HG03108 (cell line): ENCODE data around the gene CHST3.
"Not testable (repeated sequence)": the region's sequence is repeated elsewhere in the genome, so short reads cannot be mapped to it uniquely, and the experiment has no call there.

Experiments
- ATAC-seq: cut with Tn5 transposase; IDR thresholded peaks from one replicate; pipeline ENCODE4 v1.9.1; 2021; ENCODE audit warnings: moderate library complexity; ENCODE audit not compliant: unreplicated experiment

Gene CHST3

DNA sequence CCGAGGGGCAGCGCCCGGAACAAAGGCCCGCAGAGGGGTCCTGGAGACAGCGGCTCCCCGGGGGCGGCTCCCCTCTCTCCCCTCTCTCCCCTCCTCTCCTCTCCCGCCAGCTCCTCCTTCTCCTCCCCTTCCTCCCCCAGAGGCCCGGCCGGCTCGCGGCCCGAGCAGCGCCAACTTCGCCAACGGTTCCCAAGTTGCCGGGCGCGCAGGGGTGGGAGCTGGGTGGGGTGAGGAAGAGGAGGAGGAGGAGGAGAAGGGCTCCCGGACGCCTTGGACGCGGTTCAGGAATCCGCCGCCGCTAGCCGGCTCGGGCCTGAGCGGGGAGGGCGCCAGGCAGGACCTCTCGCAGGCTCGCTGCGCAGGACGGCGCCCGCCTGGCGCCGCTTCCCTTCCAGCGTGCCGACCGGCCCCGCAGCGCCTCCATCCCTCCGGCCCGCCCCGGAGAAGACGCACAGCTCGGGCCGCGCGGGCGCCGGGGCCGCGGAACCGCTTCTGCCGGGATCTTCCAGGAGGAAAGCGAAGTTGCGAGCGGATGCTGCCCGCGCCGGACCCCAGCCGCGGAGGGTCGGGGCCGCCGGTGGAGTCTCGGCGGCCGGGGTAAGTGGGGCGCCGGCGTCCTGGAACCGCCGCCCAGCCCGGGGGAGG, at the start of gene CHST3:
TSS of gene CHST3 (plus strand) at position 298 of the 645 bp plus-strand sequence. CDS start 41,448 bp downstream, outside the sequence.
- ATAC-seq, result no peak

- no peak for ATAC-seq
Measured at GRCh38 chr10:71916827-71917226, 47.4 kb upstream of the CHST3 start.

DNA sequence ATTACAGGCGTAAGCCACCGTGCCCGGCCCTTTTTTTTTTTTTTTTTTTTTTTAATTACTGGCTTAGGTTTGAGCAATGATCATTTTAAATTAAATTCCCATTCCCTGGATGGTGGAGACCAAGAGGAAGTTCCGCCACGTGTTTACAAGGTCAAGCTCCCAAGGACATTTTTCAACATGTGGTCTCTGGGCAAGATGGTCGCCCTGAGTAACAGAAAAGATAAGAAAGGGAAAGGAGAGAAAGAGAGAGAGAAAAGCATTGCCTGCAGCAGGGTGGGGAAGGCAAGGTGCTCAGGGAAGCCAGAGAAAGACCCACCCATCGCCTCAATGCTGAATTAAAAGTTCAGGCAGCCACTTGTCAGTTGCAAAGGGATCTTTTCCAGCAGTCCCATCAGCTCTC, 45.2 kb upstream of the CHST3 start:
- no peak for ATAC-seq

- ATAC-seq, result not testable (repeated sequence)
Measured at GRCh38 chr10:71919956-71920539, 44.1 kb upstream of the CHST3 start.

GRCh38 chr10:71920540-71921323, 43.5 kb upstream of the CHST3 start:
- ATAC-seq, result no peak

DNA sequence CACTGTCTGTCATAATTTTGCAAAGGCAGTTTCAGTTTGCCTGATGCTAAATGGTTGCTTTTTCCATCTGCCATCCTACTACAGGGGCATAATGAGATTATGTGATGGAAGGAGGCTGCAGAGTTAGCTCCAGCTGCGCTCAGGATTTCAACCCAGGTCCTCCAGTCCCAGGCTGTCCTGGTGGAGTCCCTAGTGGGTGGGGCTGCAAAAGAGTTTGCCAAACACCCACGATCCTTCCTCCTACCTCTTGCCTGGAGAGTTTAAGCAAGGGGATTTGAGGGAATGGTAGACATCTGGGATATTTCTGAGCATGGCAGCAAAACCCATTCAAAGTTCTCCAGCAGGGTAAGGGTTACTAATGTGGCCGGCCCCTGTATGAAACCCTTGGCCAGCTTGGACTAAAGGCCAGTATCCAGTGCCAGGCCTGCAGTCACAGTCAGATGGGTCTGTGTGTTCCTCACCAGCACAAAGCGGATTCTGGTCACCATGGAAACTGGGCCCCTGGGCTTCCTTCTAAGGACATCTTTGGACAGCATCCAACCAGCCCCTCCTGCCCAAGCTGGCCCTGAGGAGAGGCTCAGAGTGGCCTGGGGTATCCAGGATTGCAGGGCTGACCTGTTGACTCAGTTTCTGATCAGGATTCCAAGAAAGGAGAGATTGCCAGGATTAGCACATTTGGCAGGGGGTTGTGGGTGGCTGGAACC, 42.7 kb upstream of the CHST3 start:
- ATAC-seq, result no peak

DNA sequence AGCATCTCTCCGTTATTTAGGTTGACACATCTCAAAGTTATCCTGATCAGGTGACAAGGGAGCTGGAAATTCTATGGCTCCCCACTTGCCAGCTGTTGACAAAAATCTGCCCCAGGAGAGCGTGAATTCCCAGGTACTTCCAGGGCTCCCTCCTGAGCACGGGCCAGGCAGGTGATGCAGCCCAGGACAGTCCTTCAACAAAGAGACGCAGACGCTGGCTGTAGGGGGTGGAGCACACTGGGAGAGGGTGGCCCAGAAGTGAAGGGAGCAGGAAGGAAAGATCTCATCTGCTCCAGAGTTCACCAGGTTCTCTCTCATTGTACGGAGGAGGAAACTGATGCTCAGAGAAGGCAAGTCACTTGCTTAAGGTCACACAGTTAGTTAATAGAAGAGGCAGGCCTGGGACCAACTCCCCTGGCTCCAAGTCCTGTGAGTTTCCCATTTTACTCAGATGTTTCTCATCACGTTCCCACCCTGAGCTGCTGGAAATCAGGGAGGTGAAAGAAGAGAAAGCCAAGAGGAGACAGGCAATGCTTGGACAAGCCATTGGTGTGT, 41.0 kb upstream of the CHST3 start:
- no peak for ATAC-seq

GRCh38 chr10:71924771-71925170, 39.4 kb upstream of the CHST3 start:
- ATAC-seq, result no peak

DNA sequence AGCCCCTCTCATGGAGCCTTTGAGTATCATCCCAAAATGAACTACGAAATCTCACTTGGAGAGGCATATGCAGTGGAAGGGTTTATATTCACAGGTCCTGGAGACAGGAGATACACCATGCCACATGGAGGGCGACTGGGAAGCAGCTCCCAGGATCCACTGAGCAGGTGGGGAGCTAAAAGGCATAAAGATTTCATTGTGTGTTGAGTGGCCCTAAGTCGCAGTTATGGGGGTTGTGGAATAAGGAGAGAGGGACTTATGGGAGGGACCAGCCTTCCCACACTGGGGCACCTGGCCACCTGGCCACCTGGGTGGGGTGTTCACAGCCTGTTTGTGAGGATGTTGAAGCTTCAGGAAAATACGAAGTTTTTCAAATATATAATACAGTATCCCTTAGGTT, 37.0 kb upstream of the CHST3 start:
- no peak for ATAC-seq

GRCh38 chr10:71927776-71928592, 36.2 kb upstream of the CHST3 start:
- no peak for ATAC-seq

DNA sequence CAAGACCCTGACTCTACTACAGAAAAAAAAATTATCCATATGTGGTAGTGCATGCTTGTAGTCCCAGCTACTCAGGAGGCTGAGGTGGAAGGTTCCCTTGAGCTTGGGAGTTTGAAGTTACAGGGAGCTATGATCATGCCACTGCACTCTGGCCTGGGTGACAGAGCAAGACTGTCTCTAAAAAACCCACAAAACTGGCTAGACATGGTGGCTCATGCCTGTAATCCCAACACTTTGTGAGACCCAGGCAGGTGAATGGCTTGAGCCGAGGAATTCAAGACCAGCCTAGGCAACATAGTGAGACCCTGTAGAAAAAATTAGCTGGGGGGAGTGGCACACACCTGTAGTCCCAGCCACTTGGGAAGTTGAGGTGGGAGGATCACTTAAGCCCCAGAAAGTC, 32.9 kb upstream of the CHST3 start:
- no peak for ATAC-seq

- ATAC-seq, result no peak
Measured at GRCh38 chr10:71933651-71934050, 30.5 kb upstream of the CHST3 start.

GRCh38 chr10:71938211-71938610, 26.0 kb upstream of the CHST3 start:
- no peak for ATAC-seq

GRCh38 chr10:71939304-71939703, 24.9 kb upstream of the CHST3 start:
- ATAC-seq, result no peak

DNA sequence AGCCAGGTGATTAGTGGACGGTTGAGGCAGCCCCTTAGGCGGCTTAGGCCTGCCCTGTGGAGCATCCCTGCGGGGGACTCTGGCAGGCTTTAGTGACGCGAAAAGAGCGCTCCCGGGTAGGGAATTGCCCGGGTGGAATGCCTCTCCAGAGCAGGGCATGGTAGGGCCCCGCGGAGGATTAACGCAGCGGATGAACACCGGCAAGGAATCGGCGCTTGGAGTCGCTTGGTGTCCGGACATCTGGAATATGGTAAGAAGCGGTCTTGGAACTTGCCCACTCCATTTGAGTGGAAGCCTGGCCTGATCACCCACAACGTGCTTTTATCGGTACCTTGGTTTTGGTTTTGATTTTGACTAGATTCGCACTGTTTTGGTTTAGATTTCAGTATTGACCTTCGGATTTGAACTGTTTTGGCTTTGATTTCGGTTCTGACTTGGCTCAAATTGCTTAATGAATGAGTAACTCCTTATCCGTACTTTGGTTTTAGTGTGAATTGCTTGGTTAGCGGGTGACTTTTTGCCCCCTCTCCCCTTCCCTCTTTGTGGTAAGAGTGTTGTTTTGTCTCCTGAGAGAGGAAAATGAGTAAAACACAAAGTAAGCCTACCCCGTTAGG, 24.2 kb upstream of the CHST3 start:
- no peak for ATAC-seq

DNA sequence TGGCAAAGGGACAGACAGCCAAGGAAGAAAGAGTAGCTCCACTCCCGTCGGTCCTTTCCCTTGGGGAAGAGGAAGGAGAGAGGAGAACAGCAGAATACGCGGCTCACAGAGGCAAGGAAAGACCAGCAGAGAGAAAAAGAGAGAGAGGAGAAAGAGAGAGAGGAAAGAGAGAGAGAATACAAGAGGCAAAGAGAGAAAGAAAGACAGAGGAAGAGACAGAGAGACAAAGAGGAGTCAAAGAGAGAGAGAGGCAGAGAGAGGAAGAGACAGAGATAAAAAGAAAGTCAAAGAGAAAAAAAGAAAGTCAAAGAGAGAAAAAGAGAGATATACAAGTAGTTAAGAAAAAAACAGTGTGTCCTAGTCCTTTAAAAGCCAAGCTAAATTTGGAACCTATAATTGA, 23.4 kb upstream of the CHST3 start:
- no peak for ATAC-seq

GRCh38 chr10:71941318-71941717, 22.9 kb upstream of the CHST3 start:
- ATAC-seq, result no peak

DNA sequence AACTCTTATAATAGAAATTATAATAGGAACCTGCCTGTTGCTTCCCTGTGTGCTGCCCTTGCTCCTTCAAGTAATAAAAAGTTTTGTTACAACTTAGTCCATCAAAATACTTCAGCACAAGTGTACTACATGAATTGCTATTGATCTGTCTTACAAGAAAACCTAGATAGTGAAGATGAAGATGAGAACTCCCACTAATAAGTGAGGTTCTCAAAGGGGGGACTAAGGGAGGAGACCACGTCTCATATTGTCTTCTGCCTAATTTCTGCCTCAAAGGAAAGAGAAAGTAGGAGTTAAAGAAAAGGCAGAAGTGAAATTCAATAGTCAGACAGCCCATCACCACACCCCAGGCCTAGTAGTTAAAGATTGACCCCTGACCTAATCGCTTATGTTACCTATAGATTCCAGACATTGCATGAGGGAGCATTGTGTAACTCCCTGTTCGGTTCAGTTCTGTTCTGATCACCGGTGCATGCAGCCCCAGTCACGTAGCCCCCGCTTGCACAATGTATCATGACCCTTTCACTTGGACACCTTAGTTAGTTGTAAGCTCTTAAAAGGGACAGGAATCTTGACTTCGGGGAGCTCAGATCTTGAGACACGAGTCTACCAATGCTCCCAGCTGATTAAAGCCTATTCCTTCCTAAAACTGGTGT, 18.2 kb upstream of the CHST3 start:
- ATAC-seq, result no peak

DNA sequence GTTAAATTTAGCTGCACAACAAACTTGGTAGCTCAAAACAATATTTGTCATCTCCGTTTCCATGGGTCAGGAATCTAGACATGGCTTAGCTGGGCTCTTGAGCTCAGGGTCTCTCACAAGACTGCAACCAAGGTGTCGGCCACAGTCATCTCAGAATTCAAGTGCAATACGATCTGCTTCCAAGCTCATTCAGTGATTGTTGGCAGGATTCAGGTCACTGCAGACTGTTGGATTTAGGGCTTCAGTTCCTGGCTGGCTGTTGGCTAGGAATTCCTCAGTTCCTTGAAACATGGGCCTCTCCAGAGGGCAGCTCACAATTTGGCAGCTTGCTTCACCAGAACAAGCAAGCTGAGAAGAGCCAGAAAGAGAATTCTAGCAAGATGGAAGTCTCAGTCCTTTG, 17.5 kb upstream of the CHST3 start:
- no peak for ATAC-seq
